ENCODE data around the gene ZNF628. TPM values are rescaled to one million over a fixed set of nuclear protein-coding genes. Genes with fewer than 3 reads are reported as not detected.

Gene ZNF628
- total and polyA plus RNA-seq, 2 of the 8 experiments (the other 6 are each of a cell fraction or from before 2014, with no cell fraction given): 1.7 to 10.8 TPM

DNA sequence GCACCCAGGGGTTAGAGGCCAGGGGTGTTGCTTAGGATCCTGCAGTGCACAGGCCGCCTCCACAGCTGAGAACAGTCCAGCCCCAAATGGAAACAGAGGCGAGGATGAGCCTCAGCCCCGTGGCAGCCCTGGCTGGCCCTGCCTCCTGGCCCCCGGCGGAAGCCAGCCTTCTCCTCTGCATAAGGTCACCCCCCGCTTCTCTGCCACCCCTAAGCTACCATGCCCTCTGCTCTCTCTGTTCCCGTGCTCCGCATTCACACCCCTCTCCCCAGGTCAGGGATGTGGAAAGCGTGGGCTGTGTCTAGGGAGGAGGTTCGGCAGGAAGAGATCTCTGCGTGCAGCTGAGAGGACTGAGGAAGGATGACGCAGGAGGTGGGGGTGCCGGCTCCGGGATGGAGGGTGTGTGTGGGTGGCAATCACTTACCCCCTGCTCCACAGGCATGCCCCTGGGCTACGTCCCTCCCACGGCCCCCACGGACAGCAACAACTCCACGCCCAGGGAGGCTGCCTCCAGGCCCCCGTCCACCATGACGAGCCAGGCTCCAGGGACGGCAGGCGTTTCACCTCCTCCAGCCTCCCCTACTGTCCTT lies 17.9 kb downstream of the ZNF628 start:
- Histone ChIP-seq H3K9ac (replicated peaks in 1 of 4; ENCODE audit: extremely low read depth in 1 of 4, low read depth in 3 of 4, low read length in 3 of 4) (no peak overlapping the region), H3K56ac (replicated peaks; ENCODE audit: insufficient read length, low read depth, low read length) (no peak overlapping the region), H3K79me2 (ENCODE audit: control insufficient read depth in 1 of 2, insufficient read depth in 2 of 2, low read length in 2 of 2) (no peaks in the 10 kb centered on the region), H2BK12ac (ENCODE audit: low read depth, low read length) (peak overlapping the region; percentile 33; the same call in 1 of the 2 replicates), H3K27me3 (replicated peaks in 1 of 4; ENCODE audit: control insufficient read depth in 3 of 4, extremely low read depth in 1 of 4, insufficient read depth in 3 of 4, low read length in 3 of 4) (no peaks in the 10 kb centered on the region; a peak in 3 of 7 replicates), H3K18ac (ENCODE audit: extremely low read depth, low read length) (no peak overlapping the region; the same call in 1 of the 2 replicates), H2BK15ac (ENCODE audit: low read length) (no peak overlapping the region; the same call in 1 of the 2 replicates), H4K5ac (ENCODE audit: insufficient read length, low read depth, low read length) (no peak overlapping the region), H2AK5ac (ENCODE audit: low read depth, low read length) (no peak overlapping the region), H3K9me3 (ENCODE audit: insufficient read depth in 2 of 2, low read depth in 1 of 2, low read length in 1 of 2) (no peaks in the 10 kb centered on the region), H3K4me3 (ENCODE audit: extremely low read depth in 1 of 4, insufficient read depth in 2 of 4, low read depth in 3 of 4, low read length in 4 of 4) (no peak overlapping the region), H3K79me1 (ENCODE audit: low read depth, low read length) (no peaks in the 10 kb centered on the region), H3K36me3 (ENCODE audit: control insufficient read depth in 2 of 4, insufficient read depth in 4 of 4, low read length in 3 of 4) (no peaks in the 10 kb centered on the region), H3K27ac (ENCODE audit: low read depth, low read length) (no peak overlapping the region), H4K91ac (replicated peaks; ENCODE audit: insufficient read length, low read length) (no peak overlapping the region), H3K14ac (ENCODE audit: insufficient read length) (no peak overlapping the region), H4K20me1 (replicated peaks in 1 of 2; ENCODE audit: control insufficient read depth in 1 of 2, insufficient read depth in 2 of 2, low read length in 2 of 2) (no peaks in the 10 kb centered on the region), H3K4me1 (replicated peaks in 1 of 4; ENCODE audit: control insufficient read depth in 3 of 4, insufficient read depth in 4 of 4, low read length in 3 of 4) (peaks cover 0 to 14% (median 8%) of the 10 kb centered on the region in 4 experiments; a peak in 6 of 7 replicates), H3K23me2 (ENCODE audit: low read depth, low read length) (no peaks in the 10 kb centered on the region; the same call in 1 of the 2 replicates), H2AFZ (ENCODE audit: low read length) (no peak overlapping the region), H3K4me2 (ENCODE audit: insufficient read depth in 1 of 2, low read depth in 2 of 2, low read length in 2 of 2) (no peak overlapping the region), H4K8ac (ENCODE audit: extremely low read depth, insufficient read depth, low read length) (peak overlapping the region; percentile 19; the same call in 1 of the 2 replicates), H2BK120ac (replicated peaks; ENCODE audit: low read depth, low read length) (no peak overlapping the region), H3K4ac (replicated peaks; ENCODE audit: insufficient read length, low read depth, low read length) (peak overlapping the region; percentile 59), H2BK5ac (ENCODE audit: low read depth, low read length) (no peak overlapping the region), H2BK20ac (ENCODE audit: low read length) (no peak overlapping the region), H3K23ac (ENCODE audit: insufficient read length) (no peak overlapping the region)
- ChIA-PET CTCF (ENCODE audit: partially characterized antibody) (interaction anchor here (1.2 to 2.2 kb wide), 5 partner anchors 10 to 334 kb away, joined by 3 to 17 read pairs (median 5); no protein-coding TSS in a partner anchor), POLR2A (ENCODE audit: partially characterized antibody) (interaction anchor here (0.7 to 3.9 kb wide), 7 partner anchors 9 to 155 kb away, joined by 3 to 27 read pairs (median 4); partner anchors contain the start of genes KMT5C, NAT14 and ZNF628)
- WGBS, 2 experiments (ENCODE audit: extremely low coverage in 1 of 2, insufficient coverage in 1 of 2, insufficient read length in 1 of 2, insufficient replicate concordance in 2 of 2, low coverage in 1 of 2, low lambda C conversion rate in 2 of 2, missing lambda C conversion rate in 1 of 2): 78% methylated on average over 17 of the region's 22 CpGs; no CpG with 5 or more reads in 1 of the 2 experiments
- DNase-seq (ENCODE audit: low read depth in 1 of 2, low spot score in 2 of 2) (no peak), FAIRE-seq (no peak)
- TF ChIP-seq ATF2 (IDR thresholded peaks at IDR 0.05; ENCODE audit: low read length) (no peak), EZH2 (IDR thresholded peaks at IDR 0.05; ENCODE audit: low read depth, low read length, severe bottlenecking) (no peak), SUZ12 (IDR thresholded peaks at IDR 0.05; ENCODE audit: low read length) (no peak), TEAD4 (IDR thresholded peaks at IDR 0.05; ENCODE audit: low read depth, low read length) (no peak)
